Measurements from ENCODE around the gene TRIM15.
A peak's percentile ranks its signal among the peaks of the same experiment; 100 is the strongest.

Gene TRIM15

GRCh38 chr6:30144811-30145210 is 18.5 kb upstream of the TRIM15 start:
- DNase-seq, result no peak

GRCh38 chr6:30145818-30146217 is 17.5 kb upstream of the TRIM15 start:
- no peak for DNase-seq

- no peak for DNase-seq
Measured at GRCh38 chr6:30147096-30147495, 16.2 kb upstream of the TRIM15 start.

GRCh38 chr6:30149234-30149633 is 14.1 kb upstream of the TRIM15 start:
- no peak for DNase-seq

GRCh38 chr6:30149858-30150550 is 13.3 kb upstream of the TRIM15 start:
- no peak for DNase-seq

- DNase-seq, result no peak
Measured at GRCh38 chr6:30150671-30151395, 12.5 kb upstream of the TRIM15 start.

GRCh38 chr6:30151580-30151979 is 11.8 kb upstream of the TRIM15 start:
- DNase-seq, result no peak

GRCh38 chr6:30152016-30152673 is 11.2 kb upstream of the TRIM15 start:
- no peak for DNase-seq

- DNase-seq, result no peak
Measured at GRCh38 chr6:30152910-30153610, 10.3 kb upstream of the TRIM15 start.

- DNase-seq, result no peak
Measured at GRCh38 chr6:30154061-30154460, 9.3 kb upstream of the TRIM15 start.

- DNase-seq, result no peak
Measured at GRCh38 chr6:30154709-30155519, 8.4 kb upstream of the TRIM15 start.

GRCh38 chr6:30155520-30156261 is 7.7 kb upstream of the TRIM15 start:
- no peak for DNase-seq

- no peak for DNase-seq
Measured at GRCh38 chr6:30156262-30156599, 7.1 kb upstream of the TRIM15 start.

- DNase-seq, result no peak
Measured at GRCh38 chr6:30156774-30157173, 6.6 kb upstream of the TRIM15 start.

- no peak for DNase-seq
Measured at GRCh38 chr6:30157581-30157980, 5.8 kb upstream of the TRIM15 start.

GRCh38 chr6:30157999-30158398 is 5.3 kb upstream of the TRIM15 start:
- no peak for DNase-seq

GRCh38 chr6:30158475-30159040 is 4.8 kb upstream of the TRIM15 start:
- peak in 15 of 58 donors; percentile 1 to 69 (median 13) for DNase-seq

- no peak for DNase-seq
Measured at GRCh38 chr6:30160008-30160784, 3.1 kb upstream of the TRIM15 start.
